ENCODE data around the gene CBLB.
"Not testable (repeated sequence)": the region's sequence is repeated elsewhere in the genome, so short reads cannot be mapped to it uniquely, and the experiment has no call there.

CBLB gene

GRCh38 chr3:105790534-105790933, 78.3 kb downstream of the CBLB start:
- DNase-seq (ENCODE audit: low read depth in 1 of 2, low spot score in 1 of 2): no peak

GRCh38 chr3:105788593-105788992, 80.2 kb downstream of the CBLB start:
- no peak for DNase-seq (ENCODE audit: low read depth in 1 of 2, low spot score in 1 of 2)

- no peak for DNase-seq (ENCODE audit: low read depth in 1 of 2, low spot score in 1 of 2)
These were observed 81.4 kb downstream of the CBLB start for GRCh38 chr3:105787453-105787852.

DNA sequence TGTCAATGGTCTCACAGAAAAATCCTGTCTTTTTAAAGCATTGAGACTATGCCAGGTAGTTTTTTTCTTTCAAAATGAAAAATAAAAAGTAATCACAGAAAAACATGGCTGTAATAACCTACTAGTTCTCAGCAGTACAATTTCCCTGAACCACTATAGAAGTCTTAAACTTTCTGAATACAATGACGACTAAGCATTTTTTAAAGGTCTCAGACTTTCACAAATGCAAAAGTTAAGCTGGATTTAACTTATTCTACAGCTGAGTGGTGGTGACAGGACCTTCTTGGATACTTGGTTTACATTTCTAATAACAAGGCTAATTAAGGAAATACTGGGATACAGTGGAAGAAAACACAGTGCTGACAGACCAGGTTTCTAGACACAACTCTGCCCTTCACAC, 81.8 kb downstream of the CBLB start:
- DNase-seq (ENCODE audit: low read depth in 1 of 2, low spot score in 1 of 2): no peak

- DNase-seq (ENCODE audit: low read depth in 1 of 2, low spot score in 1 of 2): no peak
These were observed 82.6 kb downstream of the CBLB start for GRCh38 chr3:105786241-105786640.

- no peak for DNase-seq (ENCODE audit: low read depth in 1 of 2, low spot score in 1 of 2)
These were observed 83.0 kb downstream of the CBLB start for GRCh38 chr3:105785803-105786202.

- no peak for DNase-seq (ENCODE audit: low read depth in 1 of 2, low spot score in 1 of 2)
These were observed 85.2 kb downstream of the CBLB start for GRCh38 chr3:105783631-105784030.

GRCh38 chr3:105781871-105782270, 86.9 kb downstream of the CBLB start:
- no peak for DNase-seq (ENCODE audit: low read depth in 1 of 2, low spot score in 1 of 2)

GRCh38 chr3:105780107-105780506, 88.7 kb downstream of the CBLB start:
- no peak for DNase-seq (ENCODE audit: low read depth in 1 of 2, low spot score in 1 of 2)

DNA sequence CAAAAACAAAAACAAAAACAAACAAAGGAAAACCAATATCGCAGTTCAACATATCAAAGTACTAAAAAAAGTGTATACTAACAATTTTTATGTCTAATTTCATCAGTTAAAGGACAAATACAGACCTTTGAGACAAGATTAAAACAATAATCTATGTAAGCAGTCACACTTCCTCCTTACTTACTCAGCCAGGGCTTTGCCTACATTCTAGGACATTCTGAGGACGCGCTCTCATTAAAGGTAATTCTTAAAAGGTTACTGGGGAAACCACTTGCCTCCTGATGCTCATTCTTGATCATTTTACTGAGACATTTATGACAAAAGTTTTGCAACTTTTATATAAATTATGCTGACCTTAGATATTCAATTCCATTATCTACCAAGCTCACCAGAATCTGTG, 93.4 kb downstream of the CBLB start:
- no peak for DNase-seq (ENCODE audit: low read depth in 1 of 2, low spot score in 1 of 2)

DNA sequence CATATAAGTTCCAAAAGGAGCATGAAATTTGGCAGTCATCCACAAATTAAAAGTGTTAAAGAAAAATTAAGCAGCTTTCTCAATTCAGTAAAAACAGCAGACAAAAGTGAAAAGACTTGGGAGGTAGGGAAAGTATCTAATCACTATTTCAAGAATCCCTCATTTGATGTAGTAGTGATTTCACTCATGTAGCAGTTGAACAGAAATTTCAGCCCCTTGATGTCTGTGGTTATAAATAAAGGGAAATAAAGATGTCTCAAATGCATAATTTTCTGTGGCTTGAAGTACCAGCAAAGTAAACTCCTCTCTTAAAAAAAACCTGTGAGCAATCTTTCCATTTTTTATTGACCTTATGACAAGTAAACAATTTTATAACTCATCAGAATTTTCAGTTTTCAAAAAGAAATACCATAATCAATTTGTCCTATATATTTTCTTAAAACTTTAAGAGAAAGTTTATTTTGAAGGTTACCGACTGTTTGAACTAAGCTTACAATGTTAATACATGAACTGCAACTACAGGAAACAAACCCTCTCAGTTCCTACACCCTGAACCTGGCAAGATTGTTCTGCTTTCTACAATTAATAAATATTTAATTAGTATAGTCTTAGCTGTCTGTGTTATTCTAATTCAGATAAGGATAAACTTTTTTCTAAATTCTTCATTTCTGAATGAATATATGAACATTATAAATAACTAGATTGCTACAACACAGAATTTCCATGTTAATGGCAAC, 94.2 kb downstream of the CBLB start:
- no peak for DNase-seq (ENCODE audit: low read depth in 1 of 2, low spot score in 1 of 2)

GRCh38 chr3:105773291-105773690, 95.5 kb downstream of the CBLB start:
- no peak for DNase-seq (ENCODE audit: low read depth in 1 of 2, low spot score in 1 of 2)

- DNase-seq (ENCODE audit: low read depth in 1 of 2, low spot score in 1 of 2): no peak
These were observed 96.2 kb downstream of the CBLB start for GRCh38 chr3:105772635-105773034.

DNA sequence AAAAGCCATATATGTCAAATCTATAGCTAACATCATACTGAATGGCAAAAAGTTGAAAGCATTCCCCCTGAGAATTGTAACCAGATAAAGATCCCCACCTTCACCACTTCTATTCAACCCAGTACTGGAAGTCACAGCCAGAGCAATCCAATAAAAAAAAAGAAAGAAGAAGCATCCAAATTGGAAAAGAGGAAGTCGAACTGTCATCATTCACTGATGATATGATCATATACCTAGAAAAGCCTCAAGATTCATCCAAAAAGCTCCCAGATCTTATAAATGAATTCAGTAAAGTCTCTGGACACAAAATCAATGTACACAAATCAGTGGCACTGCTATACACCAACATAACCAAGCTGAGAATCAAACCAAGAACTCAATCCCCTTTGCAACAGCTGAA, 97.4 kb downstream of the CBLB start:
- no peak for DNase-seq (ENCODE audit: low read depth in 1 of 2, low spot score in 1 of 2)

DNA sequence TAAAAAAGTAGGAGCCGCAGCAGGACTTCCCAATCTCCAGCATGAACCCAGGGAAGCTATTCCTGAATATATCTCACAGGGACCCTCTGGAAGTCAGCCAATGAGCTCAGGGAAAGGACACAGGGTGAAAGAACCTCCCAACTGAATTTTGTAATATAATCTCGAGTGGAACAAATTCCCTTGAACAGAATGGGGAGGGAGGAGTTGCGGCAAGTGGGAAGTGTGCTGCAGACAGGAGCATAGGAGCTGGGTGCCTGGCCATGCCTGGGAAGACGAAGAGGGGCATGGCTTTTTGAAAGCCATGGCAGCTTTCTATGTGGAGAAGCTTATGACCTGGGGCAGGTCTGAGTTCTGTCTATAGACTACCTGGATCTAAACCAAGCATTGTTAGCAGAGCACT, 98.4 kb downstream of the CBLB start:
- DNase-seq (ENCODE audit: low read depth in 1 of 2, low spot score in 1 of 2): no peak

DNA sequence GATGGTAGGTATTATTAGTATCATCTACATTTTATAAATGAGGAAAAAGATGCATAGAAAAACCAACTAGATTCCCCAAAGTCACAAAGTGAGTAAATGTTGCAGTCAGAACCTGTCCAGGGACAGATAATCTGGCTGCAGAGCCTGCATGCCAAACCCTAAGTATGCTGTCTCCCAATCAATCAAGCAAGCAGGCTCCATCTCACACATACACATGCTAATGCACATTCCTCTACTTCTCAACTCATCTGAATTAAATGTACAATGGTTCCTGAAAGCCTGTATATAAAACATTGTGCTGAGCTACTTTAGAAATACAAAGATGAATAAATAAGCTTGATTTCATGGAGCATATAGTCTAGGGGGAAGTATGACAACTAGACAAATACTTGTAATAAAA, 101.0 kb downstream of the CBLB start:
- DNase-seq (ENCODE audit: low read depth in 1 of 2, low spot score in 1 of 2): no peak

DNA sequence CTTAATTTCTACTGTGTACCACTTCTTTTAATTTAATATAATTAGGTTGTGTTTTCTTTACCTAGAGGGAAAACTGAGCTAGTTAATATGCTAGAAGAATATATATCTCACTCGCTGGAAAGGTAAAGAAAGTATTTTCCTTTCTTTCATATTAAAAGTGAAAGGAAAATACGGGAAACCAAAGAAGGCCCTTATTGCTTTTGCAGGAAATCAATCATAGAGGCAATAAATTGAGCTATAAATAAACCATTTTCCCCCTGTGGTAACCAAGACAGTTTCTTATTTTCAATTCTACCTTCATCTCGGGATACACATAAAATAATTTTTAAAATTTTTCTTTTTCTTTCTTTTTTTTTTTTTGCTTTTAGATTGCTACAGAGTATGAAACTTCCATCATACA, 101.6 kb downstream of the CBLB start:
- DNase-seq (ENCODE audit: low read depth in 1 of 2, low spot score in 1 of 2): no peak

GRCh38 chr3:105765308-105765639, 103.5 kb downstream of the CBLB start:
- DNase-seq (ENCODE audit: low read depth in 1 of 2, low spot score in 1 of 2): no peak

- DNase-seq (ENCODE audit: low read depth in 1 of 2, low spot score in 1 of 2): no peak
These were observed 104.2 kb downstream of the CBLB start for GRCh38 chr3:105764378-105765307.

DNA sequence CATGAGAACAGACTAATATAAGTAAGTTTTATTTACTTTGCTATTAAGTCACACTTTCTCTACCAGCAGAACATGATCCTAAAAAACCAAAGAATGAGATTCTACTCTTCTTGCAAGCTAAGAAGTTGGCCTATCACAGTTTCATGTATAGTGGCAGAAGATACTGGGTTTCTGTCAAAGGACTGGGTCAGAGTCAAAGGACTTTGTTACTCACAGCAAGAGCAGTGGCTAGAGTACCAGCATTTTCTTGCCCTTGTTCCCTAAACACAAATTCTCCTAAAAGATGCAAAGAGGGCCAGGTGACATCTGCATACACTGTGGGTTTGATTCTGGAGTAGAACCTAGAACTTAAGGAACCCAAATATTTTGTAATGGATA, 105.2 kb downstream of the CBLB start:
- no peak for DNase-seq (ENCODE audit: low read depth in 1 of 2, low spot score in 1 of 2)

DNA sequence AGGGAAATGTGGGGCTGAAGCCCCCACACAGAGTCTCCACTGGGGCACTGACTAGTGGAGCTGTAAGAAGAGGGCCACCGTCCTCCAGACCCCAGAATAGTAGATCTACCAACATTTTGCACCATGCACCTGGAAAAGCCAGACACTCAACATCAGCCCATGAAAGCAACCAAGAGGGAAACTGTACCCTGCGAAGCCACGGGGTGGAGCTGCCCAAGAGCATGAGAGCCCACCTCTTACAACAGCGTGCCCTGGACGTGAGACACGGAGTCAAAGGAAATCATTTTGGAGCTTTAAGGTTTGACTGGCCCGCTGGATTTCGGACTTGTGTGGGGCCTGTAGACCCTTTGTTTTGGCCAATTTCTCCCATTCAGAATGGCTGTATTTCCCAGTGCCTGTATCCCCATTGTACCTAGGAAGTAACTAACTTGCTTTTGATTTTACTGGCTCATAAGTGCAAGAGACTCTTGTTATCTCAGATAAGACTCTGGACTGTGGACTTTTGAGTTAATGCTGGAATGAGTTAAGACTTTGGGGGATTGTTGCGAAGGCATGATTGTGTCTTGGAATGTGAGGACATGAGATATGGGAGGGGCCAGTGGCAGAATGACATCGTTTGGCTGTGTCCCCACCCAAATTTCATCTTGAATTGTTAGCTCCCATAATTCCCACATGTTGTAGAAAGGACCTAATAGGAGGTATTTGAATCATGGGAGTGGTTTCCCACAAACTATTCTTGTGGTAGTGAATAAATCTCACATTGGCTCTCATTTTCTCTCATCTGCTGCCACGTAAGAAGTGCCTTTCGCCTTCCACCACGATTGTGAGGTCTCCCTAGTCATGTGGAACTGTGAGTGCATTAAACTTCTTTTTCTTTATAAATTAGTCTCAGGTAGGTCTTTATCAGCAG, 105.8 kb downstream of the CBLB start:
- no peak for DNase-seq (ENCODE audit: low read depth in 1 of 2, low spot score in 1 of 2)

GRCh38 chr3:105762214-105762613, 106.6 kb downstream of the CBLB start:
- not testable (repeated sequence) for DNase-seq (ENCODE audit: low read depth in 1 of 2, low spot score in 1 of 2)
